T-cell (primary cell): Measurements from ENCODE around the gene GATD1. TPM values are rescaled to one million over a fixed set of nuclear protein-coding genes. Genes with fewer than 3 reads are reported as not detected.

Experiments used
- ATAC-seq, 4 experiments: fragments of 200-7000 bp in 3 of 4; fragments of 150-1000 bp in 1 of 4; cut with Tn5 transposase; replicated peaks in 1 of 4; 1 replicate in 3 of 4; 2 replicates in 1 of 4; pipeline ENCODE4 v1.10.0; 2021; ENCODE audit warnings: moderate library complexity in 3 of 4, mild to moderate bottlenecking in 2 of 4, moderate number of reproducible peaks in 1 of 4
- CTCF ChIA-PET, 2 donors: fragments of 300-600 bp; sonication (Branson Sonifier 250); formaldehyde crosslinking; loops; one replicate each; lab custom pipeline; 2022; ENCODE audit warnings: antibody characterized with exemption in 2 of 2; lab: Charles Lee
- POLR2A ChIA-PET, 2 donors: fragments of 300-600 bp; sonication (Branson Sonifier 250); formaldehyde crosslinking; loops; one replicate each; lab custom pipeline; 2022; ENCODE audit warnings: antibody characterized with exemption in 2 of 2; lab: Charles Lee
- DNase-seq, 35 experiments: peaks; one replicate each; pipeline versions ENCODE4 v3.0.0 to v3.0.0-alpha.2; 2013 to 2023
- H3K27ac ChIP-seq: one replicate; pipeline ENCODE4 v1.5.1; 2013; ENCODE audit warnings: low read length
- H3K27me3 ChIP-seq, 2 experiments: replicated peaks in 1 of 2; 1 replicate in 1 of 2; 2 replicates in 1 of 2; pipeline versions ENCODE4 v1.6.1 to v1.7.0; 2013; ENCODE audit warnings: low read length in 1 of 2, mixed read lengths in 1 of 2; ENCODE audit not compliant: control insufficient read depth in 2 of 2, insufficient read depth in 2 of 2; ENCODE audit errors: extremely low read depth in 1 of 2
- H3K36me3 ChIP-seq, 2 donors: 1 replicate in 1 of 2; 2 replicates in 1 of 2; pipeline versions ENCODE4 v1.6.1 to v1.7.0; 2013; ENCODE audit warnings: low read length in 1 of 2; ENCODE audit not compliant: control insufficient read depth in 2 of 2, insufficient read depth in 1 of 2; ENCODE audit errors: extremely low read depth in 1 of 2
- H3K4me1 ChIP-seq, 2 experiments: 1 replicate in 1 of 2; 2 replicates in 1 of 2; pipeline versions ENCODE4 v1.6.1 to v1.7.0; 2013; ENCODE audit warnings: low read length in 2 of 2, mixed read lengths in 1 of 2; ENCODE audit not compliant: insufficient read depth in 2 of 2, control insufficient read depth in 1 of 2; ENCODE audit errors: extremely low read depth in 1 of 2
- H3K4me3 ChIP-seq, 2 donors: 1 replicate in 1 of 2; 2 replicates in 1 of 2; pipeline versions ENCODE4 v1.5.1 to v1.7.0; 2013; ENCODE audit warnings: mild to moderate bottlenecking in 2 of 2, low read length in 1 of 2, moderate library complexity in 1 of 2; ENCODE audit not compliant: control insufficient read depth in 1 of 2; ENCODE audit errors: extremely low read depth in 1 of 2
- H3K9me3 ChIP-seq: 2 replicates; pipeline ENCODE4 v1.7.0; 2013
- H3K27ac Mint-ChIP-seq, 2 donors: one replicate each; pipeline ENCODE4 v1.8.0; 2020 to 2021; ENCODE audit warnings: mild to moderate bottlenecking in 2 of 2, mixed read lengths in 2 of 2
- H3K27me3 Mint-ChIP-seq, 2 donors: one replicate each; pipeline ENCODE4 v1.8.0; 2021 to 2022; ENCODE audit warnings: mixed read lengths in 2 of 2
- H3K36me3 Mint-ChIP-seq: one replicate; pipeline ENCODE4 v1.8.0; 2021; ENCODE audit warnings: mixed read lengths
- H3K4me1 Mint-ChIP-seq, 3 donors: one replicate each; pipeline ENCODE4 v1.8.0; 2020 to 2022; ENCODE audit warnings: mixed read lengths in 3 of 3, mild to moderate bottlenecking in 1 of 3
- H3K4me3 Mint-ChIP-seq, 3 donors: one replicate each; pipeline ENCODE4 v1.8.0; 2020 to 2022; ENCODE audit warnings: mild to moderate bottlenecking in 3 of 3, mixed read lengths in 3 of 3, moderate library complexity in 3 of 3
- H3K9me3 Mint-ChIP-seq, 3 donors: one replicate each; pipeline ENCODE4 v1.8.0; 2020 to 2022; ENCODE audit warnings: mixed read lengths in 3 of 3
- WGBS: methylation state at CpG from one replicate; pipeline ENCODE4 v1.1.5; 2013; ENCODE audit warnings: missing lambda C conversion rate; ENCODE audit not compliant: insufficient coverage; 5-methylcytosine and 5-hydroxymethylcytosine counted together
- total RNA-seq, 35 experiments: library from RNA in 6 of 35; stranded (reverse) in 6 of 35; fragments of 120-200 nt in 1 of 35; gene quantifications; one replicate each; pipeline versions ENCODE4 v1.2.1 to v1.2.4 and lab custom pipeline; 2013 to 2026

The GATD1 gene
- total RNA-seq, 5 donors from 2014 or later (not counting 1 experiment from before 2014, with no cell fraction given) = 40.8 to 73.5 (median 70.2) TPM

DNA sequence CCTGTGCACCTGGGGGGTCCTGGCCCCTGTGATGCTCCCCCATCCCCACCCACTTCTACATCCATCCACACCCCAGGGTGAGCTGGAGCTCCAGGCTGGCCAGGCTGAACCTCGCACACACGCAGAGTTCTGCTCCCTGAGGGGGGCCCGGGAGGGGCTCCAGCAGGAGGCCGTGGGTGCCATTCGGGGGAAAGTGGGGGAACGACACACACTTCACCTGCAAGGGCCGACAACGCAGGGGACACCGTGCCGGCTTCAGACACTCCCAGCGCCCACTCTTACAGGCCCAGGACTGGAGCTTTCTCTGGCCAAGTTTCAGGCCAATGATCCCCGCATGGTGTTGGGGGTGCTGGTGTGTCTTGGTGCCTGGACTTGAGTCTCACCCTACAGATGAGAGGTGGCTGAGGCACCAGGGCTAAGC is 50.0 kb downstream of the GATD1 start:
- 91% methylated on average over 10 of the region's 12 CpGs for WGBS
- Histone ChIP-seq H3K9me3 (no peaks in the 10 kb centered on the region), H3K27me3 (peaks cover 0 to 41% of the 10 kb centered on the region in 2 experiments), H3K4me1 (peaks cover 8 to 41% of the 10 kb centered on the region in 2 experiments), H3K4me3 (no peak overlapping the region), H3K27ac (no peak overlapping the region), H3K36me3 (no peaks in the 10 kb centered on the region)
- POLR2A ChIA-PET = interaction anchor here in 1 of 2 donors (0.5 kb wide), 1 partner anchor 92 kb away, joined by 11 read pairs; the partner anchor contains the start of gene PNPLA2
- H3K27me3 Mint-ChIP-seq = peaks cover 4 to 5% of the 10 kb centered on the region in 2 donors
- H3K4me3 Mint-ChIP-seq = peak overlapping the region in 2 of 3 donors; percentile 21 to 73
- no peak for ATAC-seq
- H3K9me3 Mint-ChIP-seq = no peaks in the 10 kb centered on the region
- no peak for DNase-seq
- CTCF ChIA-PET = interaction anchor here (0.6 to 2.5 kb wide), 4 partner anchors 12 to 372 kb away, joined by 3 to 14 read pairs (median 6); partner anchors contain the start of genes DEAF1 (in 1 of the 2) and TMEM80 (in 1 of the 2)
- peaks cover 6 to 12% (median 8%) of the 10 kb centered on the region in 3 donors for H3K4me1 Mint-ChIP-seq
- H3K36me3 Mint-ChIP-seq = no peaks in the 10 kb centered on the region
- H3K27ac Mint-ChIP-seq = no peak overlapping the region

DNA sequence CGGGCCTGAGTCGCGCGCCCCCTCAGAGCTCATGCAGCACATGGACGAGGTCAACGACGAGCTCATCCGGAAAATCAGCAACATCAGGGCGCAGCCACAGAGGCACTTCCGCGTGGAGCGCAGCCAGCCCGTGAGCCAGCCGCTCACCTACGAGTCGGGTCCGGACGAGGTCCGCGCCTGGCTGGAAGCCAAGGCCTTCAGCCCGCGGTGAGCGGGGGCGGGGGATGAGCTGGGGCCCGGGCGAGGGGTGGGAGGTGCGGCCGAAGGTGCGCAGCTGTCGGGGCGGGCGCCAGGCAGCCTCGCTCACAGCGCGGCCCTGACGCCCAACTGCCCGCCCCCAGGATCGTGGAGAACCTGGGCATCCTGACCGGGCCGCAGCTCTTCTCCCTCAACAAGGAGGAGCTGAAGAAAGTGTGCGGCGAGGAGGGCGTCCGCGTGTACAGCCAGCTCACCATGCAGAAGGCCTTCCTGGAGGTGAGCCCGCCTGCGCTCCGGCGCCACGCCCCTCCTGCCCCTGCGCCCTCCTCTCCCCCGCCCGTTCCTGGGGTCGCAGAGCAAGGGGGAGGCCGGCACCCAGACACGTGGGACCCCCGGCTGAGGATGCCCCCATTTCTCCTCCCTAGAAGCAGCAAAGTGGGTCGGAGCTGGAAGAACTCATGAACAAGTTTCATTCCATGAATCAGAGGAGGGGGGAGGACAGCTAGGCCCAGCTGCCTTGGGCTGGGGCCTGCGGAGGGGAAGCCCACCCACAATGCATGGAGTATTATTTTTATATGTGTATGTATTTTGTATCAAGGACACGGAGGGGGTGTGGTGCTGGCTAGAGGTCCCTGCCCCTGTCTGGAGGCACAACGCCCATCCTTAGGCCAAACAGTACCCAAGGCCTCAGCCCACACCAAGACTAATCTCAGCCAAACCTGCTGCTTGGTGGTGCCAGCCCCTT is 50.7 kb downstream of the GATD1 start:
- Histone ChIP-seq H3K4me3 (peak overlapping the region; percentile 32 to 47), H3K9me3 (no peaks in the 10 kb centered on the region), H3K27ac (no peak overlapping the region), H3K36me3 (no peaks in the 10 kb centered on the region), H3K4me1 (peaks cover 13 to 49% of the 10 kb centered on the region in 2 experiments), H3K27me3 (peaks cover 0 to 49% of the 10 kb centered on the region in 2 experiments)
- ChIA-PET CTCF (interaction anchor here (0.6 to 2.5 kb wide), 12 partner anchors 11 to 1577 kb away, joined by 3 to 14 read pairs (median 3); partner anchors contain the start of genes DEAF1 (in 1 of the 2), PHRF1 (in 1 of the 2) and TMEM80 (in 1 of the 2)), POLR2A (interaction anchor here (0.6 to 0.9 kb wide), 4 partner anchors 31 to 74 kb away, joined by 3 to 8 read pairs (median 5); partner anchors contain the start of gene TMEM80 (in 1 of the 2))
- Mint-ChIP-seq H3K27ac (peak overlapping the region in 1 of 2 donors; percentile 72), H3K4me1 (peaks cover 6 to 18% (median 11%) of the 10 kb centered on the region in 3 donors), H3K9me3 (no peaks in the 10 kb centered on the region), H3K27me3 (peaks cover 4 to 5% of the 10 kb centered on the region in 2 donors), H3K36me3 (no peaks in the 10 kb centered on the region), H3K4me3 (peak overlapping the region; percentile 60 to 73 (median 67))
- peak; percentile 40 to 67 (median 62) for ATAC-seq
- 9% methylated on average over 49 of the region's 61 CpGs for WGBS
- peak in 24 of 35 experiments; percentile 25 to 72 (median 44) for DNase-seq

DNA sequence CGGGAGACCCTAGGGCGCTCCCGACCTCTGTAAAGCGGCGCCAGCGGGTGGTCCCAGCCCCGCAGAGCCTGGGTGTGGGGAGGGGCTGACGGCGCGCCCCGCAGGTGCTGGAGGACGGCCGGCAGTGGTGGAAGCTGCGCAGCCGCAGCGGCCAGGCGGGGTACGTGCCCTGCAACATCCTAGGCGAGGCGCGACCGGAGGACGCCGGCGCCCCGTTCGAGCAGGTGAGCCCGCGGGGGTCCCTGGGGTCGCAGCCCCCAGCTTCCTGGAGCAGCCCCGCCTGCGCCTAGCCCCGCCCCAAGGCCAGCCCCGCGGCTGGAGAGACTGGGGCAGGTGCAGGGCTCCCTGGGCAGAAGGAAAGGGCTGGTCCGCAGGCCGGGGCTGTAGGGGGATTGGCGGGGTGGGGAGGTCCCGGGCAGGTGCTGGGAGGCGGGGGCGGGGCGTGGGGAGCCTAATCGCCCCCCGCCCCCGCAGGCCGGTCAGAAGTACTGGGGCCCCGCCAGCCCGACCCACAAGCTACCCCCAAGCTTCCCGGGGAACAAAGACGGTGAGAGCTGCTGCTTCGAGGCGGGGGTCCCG is 51.6 kb downstream of the GATD1 start:
- no peaks in the 10 kb centered on the region for H3K9me3 ChIP-seq
- no peak overlapping the region for H3K27ac ChIP-seq
- Mint-ChIP-seq H3K4me3 (peak overlapping the region; percentile 58 to 73 (median 67)), H3K4me1 (peaks cover 6 to 21% (median 14%) of the 10 kb centered on the region in 3 donors), H3K36me3 (no peaks in the 10 kb centered on the region), H3K27ac (no peak overlapping the region), H3K9me3 (no peaks in the 10 kb centered on the region), H3K27me3 (peaks cover 7% of the 10 kb centered on the region in 2 donors)
- H3K27me3 ChIP-seq = peaks cover 0 to 57% of the 10 kb centered on the region in 2 experiments
- ATAC-seq = peak in 3 of 4 experiments; percentile 10 to 17 (median 14)
- CTCF ChIA-PET = interaction anchor here (0.6 to 2.5 kb wide), 7 partner anchors 23 to 1578 kb away, joined by 3 to 14 read pairs (median 3); partner anchors contain the start of genes DEAF1 (in 1 of the 2), PHRF1 (in 1 of the 2) and TMEM80 (in 1 of the 2)
- WGBS = 5% methylated on average over 30 of the region's 53 CpGs
- peak overlapping the region in 1 of 2 donors; percentile 32 for H3K4me3 ChIP-seq
- peak in 1 of 35 experiments; percentile 23 for DNase-seq
- POLR2A ChIA-PET = interaction anchor here (0.6 to 0.9 kb wide), 4 partner anchors 30 to 320 kb away, joined by 3 to 9 read pairs (median 6); partner anchors contain the start of gene TMEM80 (in 1 of the 2)
- H3K36me3 ChIP-seq = no peaks in the 10 kb centered on the region
- H3K4me1 ChIP-seq = peaks cover 13 to 57% of the 10 kb centered on the region in 2 experiments

DNA sequence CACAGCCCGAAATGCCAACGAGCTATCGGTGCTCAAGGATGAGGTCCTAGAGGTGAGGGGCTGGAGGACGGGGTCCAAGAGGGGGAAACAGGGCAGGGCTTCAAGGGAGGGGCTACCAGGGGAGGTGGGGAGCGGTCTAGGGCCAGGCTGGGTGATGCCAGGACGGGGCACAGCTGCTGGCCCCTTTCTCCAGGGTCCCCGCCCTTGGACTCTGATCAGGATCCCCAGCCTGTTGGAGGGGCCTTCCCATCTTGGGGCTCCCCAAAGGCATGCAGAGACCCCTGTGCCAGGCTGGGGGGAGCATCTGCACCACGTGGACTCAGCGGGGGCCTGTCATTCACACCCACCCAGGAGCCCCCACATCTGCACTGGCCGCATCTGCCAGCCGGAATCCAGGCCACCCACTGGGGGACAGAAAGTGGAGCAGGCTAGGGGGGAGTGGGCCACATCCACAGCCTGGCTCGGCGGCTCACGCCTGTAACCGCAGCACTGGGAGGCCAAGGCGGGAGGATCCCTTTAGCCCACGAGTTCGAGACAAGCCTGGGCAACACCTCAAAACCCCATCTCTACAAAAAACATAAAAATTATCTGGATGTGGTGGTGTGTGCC is 52.4 kb downstream of the GATD1 start:
- peaks cover 6 to 23% (median 16%) of the 10 kb centered on the region in 3 donors for H3K4me1 Mint-ChIP-seq
- peak overlapping the region; percentile 58 to 73 (median 65) for H3K4me3 Mint-ChIP-seq
- Histone ChIP-seq H3K4me3 (no peak overlapping the region), H3K27me3 (peaks cover 0 to 64% of the 10 kb centered on the region in 2 experiments), H3K9me3 (no peaks in the 10 kb centered on the region), H3K36me3 (no peaks in the 10 kb centered on the region), H3K4me1 (peaks cover 13 to 62% of the 10 kb centered on the region in 2 experiments), H3K27ac (no peak overlapping the region)
- H3K36me3 Mint-ChIP-seq = no peaks in the 10 kb centered on the region
- 89% methylated on average over 3 of the region's 18 CpGs for WGBS
- no peak overlapping the region for H3K27ac Mint-ChIP-seq
- no peak for ATAC-seq
- peaks cover 7 to 10% of the 10 kb centered on the region in 2 donors for H3K27me3 Mint-ChIP-seq
- no peak for DNase-seq
- no peaks in the 10 kb centered on the region for H3K9me3 Mint-ChIP-seq
- CTCF ChIA-PET = interaction anchor here (0.7 to 1.3 kb wide), 3 partner anchors 169 to 177 kb away, joined by 3 to 4 read pairs (median 3); no protein-coding TSS in a partner anchor
- POLR2A ChIA-PET = interaction anchor here in 1 of 2 donors (0.7 kb wide), 1 partner anchor 59 kb away, joined by 3 read pairs; no protein-coding TSS in a partner anchor

DNA sequence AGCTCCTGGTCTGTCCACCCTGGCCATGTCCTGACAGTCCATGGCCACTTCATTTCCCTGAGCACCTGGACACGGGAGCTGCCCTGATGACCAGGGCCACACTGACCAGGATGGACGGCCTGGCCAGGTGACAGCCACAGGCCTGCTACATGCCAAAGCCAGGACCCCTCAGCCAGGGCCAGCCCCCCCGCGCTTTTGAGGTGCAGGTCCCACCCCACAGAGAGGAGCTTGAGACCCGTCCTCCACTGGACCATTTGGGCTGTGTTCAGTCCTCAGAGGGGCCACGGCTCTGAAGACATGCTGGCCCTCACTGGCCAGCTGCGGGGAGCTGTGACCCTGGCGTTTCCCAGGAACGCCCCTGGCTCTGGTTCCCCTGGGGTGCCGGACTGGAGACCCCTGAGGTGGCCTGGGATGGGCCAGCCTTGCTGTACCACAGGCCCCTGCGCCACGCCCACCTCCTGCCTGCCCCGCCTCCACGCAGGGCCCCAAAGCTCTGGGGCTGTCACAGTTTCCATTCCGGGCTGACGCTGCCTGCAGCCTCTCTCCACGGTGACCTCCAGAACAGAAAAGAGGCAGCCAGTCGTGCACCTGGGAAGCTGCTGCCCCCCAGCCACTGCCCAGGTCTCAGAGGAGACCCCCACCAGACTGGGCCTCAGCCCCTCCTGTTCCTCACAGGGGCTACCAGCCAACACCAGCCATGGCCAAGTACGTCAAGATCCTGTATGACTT is 53.1 kb downstream of the GATD1 start:
- Mint-ChIP-seq H3K4me1 (peaks cover 6 to 26% (median 16%) of the 10 kb centered on the region in 3 donors), H3K9me3 (no peaks in the 10 kb centered on the region), H3K27ac (peak overlapping the region in 1 of 2 donors; percentile 55), H3K36me3 (no peaks in the 10 kb centered on the region), H3K4me3 (peak overlapping the region in 1 of 3 donors; percentile 73), H3K27me3 (peaks cover 11 to 13% of the 10 kb centered on the region in 2 donors)
- peaks cover 13 to 62% of the 10 kb centered on the region in 2 experiments for H3K4me1 ChIP-seq
- no peaks in the 10 kb centered on the region for H3K36me3 ChIP-seq
- H3K4me3 ChIP-seq = no peak overlapping the region
- H3K27ac ChIP-seq = no peak overlapping the region
- WGBS = 69% methylated on average over 18 of the region's 19 CpGs
- ChIA-PET CTCF (interaction anchor here (0.6 to 1.3 kb wide), 6 partner anchors 9 to 177 kb away, joined by 3 to 6 read pairs (median 4); partner anchors contain the start of gene TMEM80 (in 1 of the 2)), POLR2A (interaction anchor here in 1 of 2 donors (0.7 kb wide), 1 partner anchor 58 kb away, joined by 3 read pairs; no protein-coding TSS in a partner anchor)
- no peaks in the 10 kb centered on the region for H3K9me3 ChIP-seq
- H3K27me3 ChIP-seq = peaks cover 0 to 71% of the 10 kb centered on the region in 2 experiments
- ATAC-seq = no peak
- no peak for DNase-seq
